ENCODE measurements around the gene OGDH.

GRCh38 chr7:44616545-44616944 lies 10.1 kb downstream of the OGDH start:
- TF ChIP-seq POLR2A (IDR thresholded peaks at IDR 0.05) (no peak), CTCF (IDR thresholded peaks at IDR 0.05) (no peak)
